Measurements from ENCODE around the gene SYNJ2.

GRCh38 chr6:158061361-158061708, 79.7 kb downstream of the SYNJ2 start:
- TF ChIP-seq CTCF (IDR thresholded peaks at IDR 0.05; ENCODE audit: insufficient read depth, low read depth, low read length) (no peak), EZH2 (IDR thresholded peaks at IDR 0.05; ENCODE audit: insufficient read depth, low read length) (no peak)

Measured in astrocyte (in vitro differentiated cells and primary cell).